ENCODE data around the gene GRID1.

- TF ChIP-seq ZNF282 (CRISPR knock-in tag; IDR thresholded peaks at IDR 0.05) = no peak
- no peak for TF ChIP-seq TGIF2 (CRISPR knock-in tag; IDR thresholded peaks at IDR 0.05)
- TF ChIP-seq MBD2 (IDR thresholded peaks at IDR 0.05; ENCODE audit: borderline replicate concordance, low read depth) = no peak
- TF ChIP-seq EZH2 (IDR thresholded peaks at IDR 0.05; ENCODE audit: borderline replicate concordance, low read depth, low read length) = no peak
- no peak for TF ChIP-seq POLR2AphosphoS5 (IDR thresholded peaks at IDR 0.05; ENCODE audit: control insufficient read depth, insufficient read depth, low read depth, low read length)
- TF ChIP-seq REST (IDR thresholded peaks at IDR 0.05; ENCODE audit: borderline replicate concordance) = no peak
- no peak for TF ChIP-seq REST (CRISPR knock-in tag; IDR thresholded peaks at IDR 0.05; ENCODE audit: low read depth)
- no peak for TF ChIP-seq FUS (optimal IDR thresholded peaks at IDR 0.05; ENCODE audit: low read depth, low read length)
- no peak for TF ChIP-seq STAG1 (CRISPR knock-in tag; IDR thresholded peaks at IDR 0.05; ENCODE audit: borderline replicate concordance)
- TF ChIP-seq CBFB (CRISPR knock-in tag; IDR thresholded peaks at IDR 0.05) = no peak
- TF ChIP-seq RAD21 (CRISPR knock-in tag; conservative IDR thresholded peaks at IDR 0.05 in 1 of 2, IDR thresholded peaks at IDR 0.05 in 1 of 2) = no peak
- no peak for TF ChIP-seq GTF3C2 (IDR thresholded peaks at IDR 0.05; ENCODE audit: borderline replicate concordance, extremely low read depth, insufficient read length)
- TF ChIP-seq FOXA1 (IDR thresholded peaks at IDR 0.05; ENCODE audit: borderline replicate concordance) = no peak
- no peak for TF ChIP-seq CTCF (IDR thresholded peaks at IDR 0.05 in 2 of 3, conservative IDR thresholded peaks at IDR 0.05 in 1 of 3; ENCODE audit: insufficient read depth in 2 of 3, low read depth in 1 of 3, low read length in 3 of 3)
These were observed 761.7 kb downstream of the GRID1 start for GRCh38 chr10:85604884-85605283.
